Lower leg skin (tissue), 3 donors: ENCODE measurements around the gene OR10A3.

Source experiments
- POLR2A ChIP-seq, 2 donors: fragments of 450-650 bp; IDR thresholded peaks; one replicate each; pipeline ENCODE4 v1.6.1; 2016 to 2017; ENCODE audit warnings: antibody characterized with exemption in 2 of 2, mild to moderate bottlenecking in 1 of 2, moderate library complexity in 1 of 2
- TF ChIP-seq, protein P1 (sequence below), 3 donors: fragments of 450-650 bp; IDR thresholded peaks; one replicate each; pipeline ENCODE4 v1.5.1; 2016; ENCODE audit warnings: antibody characterized with exemption in 3 of 3, mild to moderate bottlenecking in 3 of 3, moderate library complexity in 2 of 3

DNA sequence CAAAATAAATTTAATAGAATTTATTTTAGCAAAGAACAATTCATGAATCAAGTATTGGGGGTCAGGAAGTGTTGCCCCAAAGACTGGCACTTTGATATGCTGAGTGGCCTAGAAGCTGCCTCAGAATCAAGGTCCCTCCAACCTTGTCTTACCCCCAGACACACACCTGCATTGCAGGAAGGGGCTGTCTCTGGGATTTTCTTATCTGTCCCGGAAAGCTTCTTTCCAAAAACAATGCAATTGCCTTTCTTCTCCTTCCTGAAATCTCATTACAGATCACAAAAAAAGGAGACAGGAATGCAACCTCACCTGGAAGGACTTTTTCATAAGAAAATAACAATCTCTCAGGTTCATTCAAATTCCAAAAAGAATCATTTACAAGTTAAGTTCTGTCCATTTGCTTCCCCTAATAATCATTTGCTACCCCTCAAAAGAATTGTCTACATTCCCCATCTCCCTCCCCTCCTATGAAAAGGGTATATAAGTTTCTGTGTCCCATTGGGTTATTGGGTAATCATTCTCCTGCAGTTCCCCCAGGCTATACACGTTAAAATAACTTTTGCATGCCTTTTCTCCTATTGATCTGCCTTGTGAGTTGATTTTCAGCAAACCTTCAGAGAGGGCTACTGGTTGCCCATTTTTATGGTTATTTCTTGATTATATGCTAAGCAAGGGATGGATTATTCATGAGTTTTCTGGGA lies 31.8 kb downstream of the OR10A3 start:
- TF ChIP-seq, protein P1, sequence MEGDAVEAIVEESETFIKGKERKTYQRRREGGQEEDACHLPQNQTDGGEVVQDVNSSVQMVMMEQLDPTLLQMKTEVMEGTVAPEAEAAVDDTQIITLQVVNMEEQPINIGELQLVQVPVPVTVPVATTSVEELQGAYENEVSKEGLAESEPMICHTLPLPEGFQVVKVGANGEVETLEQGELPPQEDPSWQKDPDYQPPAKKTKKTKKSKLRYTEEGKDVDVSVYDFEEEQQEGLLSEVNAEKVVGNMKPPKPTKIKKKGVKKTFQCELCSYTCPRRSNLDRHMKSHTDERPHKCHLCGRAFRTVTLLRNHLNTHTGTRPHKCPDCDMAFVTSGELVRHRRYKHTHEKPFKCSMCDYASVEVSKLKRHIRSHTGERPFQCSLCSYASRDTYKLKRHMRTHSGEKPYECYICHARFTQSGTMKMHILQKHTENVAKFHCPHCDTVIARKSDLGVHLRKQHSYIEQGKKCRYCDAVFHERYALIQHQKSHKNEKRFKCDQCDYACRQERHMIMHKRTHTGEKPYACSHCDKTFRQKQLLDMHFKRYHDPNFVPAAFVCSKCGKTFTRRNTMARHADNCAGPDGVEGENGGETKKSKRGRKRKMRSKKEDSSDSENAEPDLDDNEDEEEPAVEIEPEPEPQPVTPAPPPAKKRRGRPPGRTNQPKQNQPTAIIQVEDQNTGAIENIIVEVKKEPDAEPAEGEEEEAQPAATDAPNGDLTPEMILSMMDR (IDR thresholded peaks at IDR 0.05) = no peak
- no peak for TF ChIP-seq POLR2A (IDR thresholded peaks at IDR 0.05)
